MCF 10A (cell line): ENCODE measurements around the gene LRIT1. TPM values are rescaled to one million over a fixed set of nuclear protein-coding genes. Genes with fewer than 3 reads are reported as not detected.

Experiments
- BruUV-seq: library from RNA; stranded (reverse); fragments of 400-500 nt; replicated peaks from 2 replicates; lab custom pipeline; 2021; lab: Mats Ljungman, UMichigan
- CTCF ChIA-PET: fragments of 300-600 bp; sonication (Branson Sonifier 250); formaldehyde crosslinking; extraction: SDS; loops from one replicate; lab custom pipeline; 2021; ENCODE audit warnings: antibody characterized with exemption, inconsistent platforms; lab: Yijun Ruan, JAX
- POLR2A ChIA-PET: fragments of 300-600, 350-650 bp; sonication (Branson Sonifier 250); formaldehyde crosslinking; extraction: SDS; loops from one replicate; lab custom pipeline; 2020; ENCODE audit warnings: antibody characterized with exemption, inconsistent platforms; lab: Yijun Ruan, JAX
- DNase-seq: peaks from one replicate; pipeline ENCODE4 v3.0.0-alpha.2; 2018; ENCODE audit not compliant: unreplicated experiment
- H3K27ac Mint-ChIP-seq: one replicate; pipeline ENCODE4 v1.8.0; 2022; ENCODE audit warnings: mild to moderate bottlenecking, low read depth, mixed read lengths; ENCODE audit not compliant: unreplicated experiment
- H3K27me3 Mint-ChIP-seq: one replicate; pipeline ENCODE4 v1.8.0; 2022; ENCODE audit warnings: mixed read lengths; ENCODE audit not compliant: insufficient read depth, unreplicated experiment
- H3K36me3 Mint-ChIP-seq: one replicate; pipeline ENCODE4 v1.8.0; 2022; ENCODE audit warnings: mild to moderate bottlenecking, moderate library complexity, mixed read lengths; ENCODE audit not compliant: insufficient read depth, unreplicated experiment
- H3K4me1 Mint-ChIP-seq: one replicate; pipeline ENCODE4 v1.8.0; 2022; ENCODE audit warnings: mixed read lengths; ENCODE audit not compliant: insufficient read depth, unreplicated experiment
- H3K4me3 Mint-ChIP-seq: one replicate; pipeline ENCODE4 v1.8.0; 2022; ENCODE audit warnings: mild to moderate bottlenecking, moderate library complexity, mixed read lengths; ENCODE audit not compliant: unreplicated experiment
- H3K9me3 Mint-ChIP-seq: one replicate; pipeline ENCODE4 v1.8.0; 2022; ENCODE audit warnings: mixed read lengths; ENCODE audit not compliant: unreplicated experiment
- CTCF ChIP-seq: fragments of 200-600 bp; IDR thresholded peaks from one replicate; pipeline ENCODE4 v1.8.0; 2022; ENCODE audit warnings: antibody characterized with exemption, mild to moderate bottlenecking; ENCODE audit not compliant: unreplicated experiment
- intact Hi-C: fragments of 100-400 bp; cut with micrococcal nuclease; formaldehyde crosslinking; loops from 2 replicates; pipeline ENCODE4 v1.14.1; 2022
- total RNA-seq: library from RNA; stranded (reverse); gene quantifications from 2 replicates; pipeline ENCODE4 v1.2.3, GENCODE V29; 2022

LRIT1 gene
- total RNA-seq, 1 experiment from 2014 or later, result not detected

GRCh38 chr10:84204122-84204521, 37.2 kb downstream of the LRIT1 start:
- no peaks in the 10 kb centered on the region for H3K36me3 Mint-ChIP-seq
- ChIA-PET CTCF (interaction anchor here (0.6 to 9.2 kb wide), 9 partner anchors 10 to 333 kb away, joined by 3 to 210 read pairs (median 13); partner anchors contain the start of genes CDHR1, GHITM and GPR15LG), POLR2A (interaction anchor here (1.3 kb wide), 1 partner anchor 55 kb away, joined by 3 read pairs; no protein-coding TSS in a partner anchor)
- no peaks in the 10 kb centered on the region for H3K9me3 Mint-ChIP-seq
- intact Hi-C loops, result loop anchor here (10.0 kb wide), 1 partner anchor 149 kb away; no protein-coding TSS in a partner anchor
- peak; percentile 33 for DNase-seq
- no peaks in the 10 kb centered on the region for H3K4me1 Mint-ChIP-seq
- H3K27ac Mint-ChIP-seq, result no peak overlapping the region
- BruUV-seq, result no TSS peak
- no peak overlapping the region for H3K4me3 Mint-ChIP-seq
- TF ChIP-seq CTCF, result peak; percentile 44
- peaks cover 41% of the 10 kb centered on the region for H3K27me3 Mint-ChIP-seq

DNA sequence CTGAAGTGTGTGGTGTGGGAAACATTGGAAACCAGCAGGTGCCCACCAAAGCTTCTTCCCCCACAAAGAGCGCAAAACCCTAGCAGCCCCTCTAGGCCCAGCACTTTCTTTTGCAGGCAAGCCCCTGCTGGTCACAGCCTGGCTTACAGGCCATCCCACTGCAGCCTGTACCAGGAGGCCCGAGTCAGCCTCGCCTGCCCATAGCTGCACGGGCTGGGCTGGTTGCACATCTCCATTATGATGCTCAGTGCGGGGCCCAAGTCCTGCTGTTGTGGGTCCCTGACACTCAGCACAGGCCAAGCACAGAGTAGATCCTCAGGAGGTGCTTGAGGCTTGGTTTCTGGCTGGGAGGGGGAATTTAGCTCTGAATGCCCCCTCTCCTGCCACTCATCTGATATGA, 39.0 kb downstream of the LRIT1 start:
- H3K36me3 Mint-ChIP-seq, result no peaks in the 10 kb centered on the region
- DNase-seq, result no peak
- no peaks in the 10 kb centered on the region for H3K9me3 Mint-ChIP-seq
- no peak for TF ChIP-seq CTCF
- H3K4me3 Mint-ChIP-seq, result no peak overlapping the region
- no peaks in the 10 kb centered on the region for H3K4me1 Mint-ChIP-seq
- BruUV-seq, result no TSS peak
- no peak overlapping the region for H3K27ac Mint-ChIP-seq
- ChIA-PET CTCF (interaction anchor here (0.6 to 9.2 kb wide), 6 partner anchors 10 to 131 kb away, joined by 3 to 210 read pairs (median 32); no protein-coding TSS in a partner anchor), POLR2A (interaction anchor here (0.6 kb wide), 1 partner anchor 250 kb away, joined by 3 read pairs; no protein-coding TSS in a partner anchor)
- peaks cover 39% of the 10 kb centered on the region for H3K27me3 Mint-ChIP-seq
- intact Hi-C loops, result loop anchor here (10.0 kb wide), 1 partner anchor 148 kb away; no protein-coding TSS in a partner anchor

GRCh38 chr10:84201682-84202081, 39.7 kb downstream of the LRIT1 start:
- no TSS peak for BruUV-seq
- peaks cover 39% of the 10 kb centered on the region for H3K27me3 Mint-ChIP-seq
- no peaks in the 10 kb centered on the region for H3K36me3 Mint-ChIP-seq
- DNase-seq, result no peak
- TF ChIP-seq CTCF, result no peak
- H3K4me3 Mint-ChIP-seq, result no peak overlapping the region
- CTCF ChIA-PET, result interaction anchor here (0.6 to 9.2 kb wide), 6 partner anchors 10 to 132 kb away, joined by 3 to 210 read pairs (median 32); no protein-coding TSS in a partner anchor
- no peaks in the 10 kb centered on the region for H3K9me3 Mint-ChIP-seq
- no peak overlapping the region for H3K27ac Mint-ChIP-seq
- intact Hi-C loops, result loop anchor here (10.0 kb wide), 1 partner anchor 147 kb away; no protein-coding TSS in a partner anchor
- POLR2A ChIA-PET, result interaction anchor here (0.6 to 1.0 kb wide), 2 partner anchors 54 to 250 kb away, joined by 3 to 4 read pairs; no protein-coding TSS in a partner anchor
- H3K4me1 Mint-ChIP-seq, result no peaks in the 10 kb centered on the region

DNA sequence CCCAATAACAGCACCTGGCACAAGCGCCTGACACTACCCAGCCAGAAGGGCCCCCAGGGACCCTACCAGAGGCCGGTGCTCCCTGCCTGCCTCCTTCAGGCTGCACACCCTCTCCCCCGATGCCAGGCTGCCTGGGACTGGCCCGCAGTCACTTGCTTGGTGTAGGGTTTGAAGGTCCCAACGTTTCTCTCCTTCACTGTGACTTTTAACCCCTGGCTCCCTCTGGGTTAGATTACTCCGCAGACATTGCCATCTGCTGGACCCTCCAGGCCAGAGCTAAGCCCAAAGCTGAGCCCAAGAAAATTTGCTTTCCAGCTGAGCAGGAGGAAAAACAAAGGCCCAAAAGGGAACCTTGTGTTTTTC, 40.1 kb downstream of the LRIT1 start:
- Mint-ChIP-seq H3K36me3 (no peaks in the 10 kb centered on the region), H3K27ac (no peak overlapping the region), H3K4me3 (no peak overlapping the region), H3K4me1 (no peaks in the 10 kb centered on the region), H3K27me3 (peaks cover 39% of the 10 kb centered on the region), H3K9me3 (no peaks in the 10 kb centered on the region)
- ChIA-PET CTCF (interaction anchor here (0.6 to 9.2 kb wide), 5 partner anchors 9 to 109 kb away, joined by 4 to 210 read pairs (median 58); no protein-coding TSS in a partner anchor), POLR2A (interaction anchor here (1.0 to 1.3 kb wide), 2 partner anchors 14 to 53 kb away, joined by 3 to 4 read pairs; no protein-coding TSS in a partner anchor)
- no peak for TF ChIP-seq CTCF
- intact Hi-C loops, result loop anchor here (10.0 kb wide), 1 partner anchor 146 kb away; no protein-coding TSS in a partner anchor
- DNase-seq, result no peak
- BruUV-seq, result no TSS peak
